Trophoblast cell (in vitro differentiated cells and primary cell): Measurements from ENCODE around the gene CP.

Experiments used
- DNase-seq, 2 donors: peaks; one replicate each; pipeline ENCODE4 v3.0.0-alpha.2; 2016
- H2AFZ ChIP-seq: 2 replicates; pipeline ENCODE4 v1.6.1; 2013; ENCODE audit warnings: low read length, moderate library complexity, mild to moderate bottlenecking; ENCODE audit not compliant: insufficient read depth, poor library complexity
- H2AK5ac ChIP-seq: 2 replicates; pipeline ENCODE4 v1.6.1; 2013; ENCODE audit warnings: mild to moderate bottlenecking, low read length
- H2BK120ac ChIP-seq: 2 replicates; pipeline ENCODE4 v1.6.1; 2013; ENCODE audit warnings: low read length, mild to moderate bottlenecking, moderate library complexity; ENCODE audit not compliant: insufficient read depth, poor library complexity
- H2BK12ac ChIP-seq: 2 replicates; pipeline ENCODE4 v1.6.1; 2013; ENCODE audit warnings: mild to moderate bottlenecking, low read length, moderate library complexity
- H2BK5ac ChIP-seq: 2 replicates; pipeline ENCODE4 v1.6.1; 2013; ENCODE audit warnings: low read length, low read depth, moderate library complexity, mild to moderate bottlenecking; ENCODE audit not compliant: poor library complexity
- H3K14ac ChIP-seq: 2 replicates; pipeline ENCODE4 v1.6.1; 2013; ENCODE audit warnings: mild to moderate bottlenecking, low read length
- H3K18ac ChIP-seq: 2 replicates; pipeline ENCODE4 v1.6.1; 2013; ENCODE audit warnings: mild to moderate bottlenecking, low read length
- H3K23ac ChIP-seq: 2 replicates; pipeline ENCODE4 v1.6.1; 2013; ENCODE audit warnings: low read length
- H3K27ac ChIP-seq: 2 replicates; pipeline ENCODE4 v1.5.1; 2013; ENCODE audit warnings: low read depth, mild to moderate bottlenecking, inconsistent platforms, low read length, moderate library complexity
- H3K27me3 ChIP-seq: 2 replicates; pipeline ENCODE4 v1.6.1; 2013; ENCODE audit warnings: inconsistent platforms, mild to moderate bottlenecking, low read length, moderate library complexity; ENCODE audit not compliant: insufficient read depth
- H3K36me3 ChIP-seq, 2 experiments: 1 replicate in 1 of 2; 2 replicates in 1 of 2; pipeline ENCODE4 v1.6.1; 2013; ENCODE audit warnings: low read length in 2 of 2, mild to moderate bottlenecking in 2 of 2, moderate library complexity in 1 of 2; ENCODE audit not compliant: insufficient read depth in 2 of 2, control insufficient read depth in 1 of 2
- H3K4ac ChIP-seq: 2 replicates; pipeline ENCODE4 v1.6.1; 2013; ENCODE audit warnings: low read depth, mild to moderate bottlenecking, low read length, moderate library complexity
- H3K4me1 ChIP-seq, 2 experiments: 1 replicate in 1 of 2; 2 replicates in 1 of 2; pipeline ENCODE4 v1.6.1; 2013; ENCODE audit warnings: low read length in 2 of 2, mild to moderate bottlenecking in 2 of 2, moderate library complexity in 1 of 2; ENCODE audit not compliant: insufficient read depth in 2 of 2, control insufficient read depth in 1 of 2
- H3K4me2 ChIP-seq: 2 replicates; pipeline ENCODE4 v1.6.1; 2013; ENCODE audit warnings: inconsistent platforms, mild to moderate bottlenecking, low read length, moderate library complexity
- H3K4me3 ChIP-seq: 2 replicates; pipeline ENCODE4 v1.5.1; 2013; ENCODE audit warnings: mild to moderate bottlenecking, low read depth, low read length, inconsistent platforms
- H3K79me1 ChIP-seq: one replicate; pipeline ENCODE4 v1.6.1; 2013; ENCODE audit warnings: low read length
- H3K79me2 ChIP-seq: 2 replicates; pipeline ENCODE4 v1.6.1; 2013; ENCODE audit warnings: low read length, mild to moderate bottlenecking; ENCODE audit not compliant: control insufficient read depth, insufficient read depth, poor library complexity
- H3K9ac ChIP-seq: 2 replicates; pipeline ENCODE4 v1.6.1; 2013; ENCODE audit warnings: mild to moderate bottlenecking, low read length
- H3K9me3 ChIP-seq: 2 replicates; pipeline ENCODE4 v1.6.1; 2013; ENCODE audit warnings: low read depth, mild to moderate bottlenecking, control low read depth, inconsistent platforms, low read length; ENCODE audit not compliant: insufficient read depth
- H4K12ac ChIP-seq: 2 replicates; pipeline ENCODE4 v1.6.1; 2013; ENCODE audit warnings: low read depth, mild to moderate bottlenecking, low read length, moderate library complexity
- H4K8ac ChIP-seq: 2 replicates; pipeline ENCODE4 v1.6.1; 2013; ENCODE audit warnings: low read depth, mild to moderate bottlenecking, low read length, moderate library complexity
- H4K91ac ChIP-seq: one replicate; pipeline ENCODE4 v1.6.1; 2013; ENCODE audit warnings: low read depth, mild to moderate bottlenecking, low read length, moderate library complexity
- WGBS: extraction: QIAGEN DNeasy Blood & Tissue Kit; methylation state at CpG from one replicate; pipeline ENCODE4 v1.1.7; 2013; ENCODE audit warnings: missing lambda C conversion rate; ENCODE audit not compliant: insufficient read length, insufficient coverage; ENCODE audit errors: extremely low coverage; 5-methylcytosine and 5-hydroxymethylcytosine counted together

Gene CP

DNA sequence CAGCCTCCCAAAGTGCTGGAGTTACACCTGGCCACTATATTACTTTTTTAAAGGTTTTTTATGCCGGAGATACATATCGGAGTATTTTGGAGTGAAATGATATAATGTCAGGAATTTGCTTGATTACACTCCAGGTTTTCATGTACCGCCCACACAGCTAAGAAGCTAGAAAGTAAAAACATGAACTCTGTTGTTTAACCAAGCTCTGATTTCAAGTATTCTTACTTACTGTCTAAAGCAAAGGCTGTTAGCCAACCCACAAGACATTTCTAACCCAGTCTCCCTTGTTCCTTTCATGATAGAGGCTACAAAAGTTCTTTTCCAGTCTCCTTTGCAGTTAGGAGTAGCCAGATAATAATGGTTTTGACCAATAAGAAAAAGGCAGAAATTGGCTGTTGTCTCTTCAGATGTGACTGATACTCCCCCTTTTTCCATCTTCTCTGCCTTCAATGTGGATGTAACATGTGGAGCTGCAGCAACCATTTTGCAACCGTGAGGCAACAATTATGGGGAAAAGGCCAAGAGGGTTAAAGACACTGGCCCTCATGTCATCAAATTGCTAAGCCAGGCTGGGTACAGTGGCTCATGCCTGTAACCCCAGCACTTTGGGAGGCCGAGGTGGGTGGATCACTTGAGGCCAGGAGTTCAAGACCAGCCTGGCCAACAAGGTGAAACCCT, 6.1 kb upstream of the CP start:
- Histone ChIP-seq H4K8ac (peak overlapping the region; percentile 19), H4K91ac (peak overlapping the region; percentile 37), H3K27ac (no peak overlapping the region), H3K18ac (no peak overlapping the region), H3K79me2 (no peaks in the 10 kb centered on the region), H2BK120ac (no peak overlapping the region), H3K79me1 (peaks cover 10% of the 10 kb centered on the region), H3K4ac (no peak overlapping the region), H3K36me3 (no peaks in the 10 kb centered on the region), H2AK5ac (peak overlapping the region; percentile 54), H4K12ac (no peak overlapping the region), H3K4me3 (no peak overlapping the region), H2BK12ac (peak overlapping the region; percentile 64), H2AFZ (no peak overlapping the region), H2BK5ac (no peak overlapping the region), H3K9ac (no peak overlapping the region), H3K4me1 (peaks cover 8% of the 10 kb centered on the region in 2 experiments), H3K27me3 (no peaks in the 10 kb centered on the region), H3K14ac (no peak overlapping the region), H3K23ac (no peak overlapping the region), H3K4me2 (no peak overlapping the region), H3K9me3 (no peaks in the 10 kb centered on the region)
- no CpG with 5 or more reads among the region's 5 CpGs for WGBS
- no peak for DNase-seq

DNA sequence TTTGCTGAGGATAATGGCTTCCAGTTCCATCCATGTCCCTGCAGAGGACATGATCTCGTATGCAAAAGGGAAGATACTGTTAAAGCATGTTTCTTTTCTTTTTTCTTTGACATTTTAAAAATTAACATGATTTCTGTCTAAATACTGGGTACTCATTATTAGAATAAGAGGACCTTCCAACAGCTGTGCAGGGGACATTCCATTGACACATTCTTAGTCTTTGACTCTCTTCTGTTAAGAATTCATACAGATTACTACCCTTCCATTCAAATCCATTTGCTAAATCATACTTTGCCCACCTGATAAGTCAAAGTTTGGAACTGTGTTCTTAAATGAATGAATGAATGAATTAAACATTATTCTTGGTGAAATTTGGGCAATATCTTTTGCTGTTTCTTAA, 5.1 kb upstream of the CP start:
- no peak overlapping the region for H2AK5ac ChIP-seq
- no peaks in the 10 kb centered on the region for H3K79me2 ChIP-seq
- no peak overlapping the region for H3K4me3 ChIP-seq
- no peaks in the 10 kb centered on the region for H3K9me3 ChIP-seq
- H3K79me1 ChIP-seq: peaks cover 10% of the 10 kb centered on the region
- H4K8ac ChIP-seq: no peak overlapping the region
- H2AFZ ChIP-seq: no peak overlapping the region
- no peak overlapping the region for H2BK120ac ChIP-seq
- H3K36me3 ChIP-seq: no peaks in the 10 kb centered on the region
- no peak overlapping the region for H3K4me2 ChIP-seq
- no peak overlapping the region for H3K18ac ChIP-seq
- WGBS: no CpG with 5 or more reads among the region's 1 CpG
- no peak overlapping the region for H3K4ac ChIP-seq
- no peak overlapping the region for H2BK12ac ChIP-seq
- no peak overlapping the region for H3K27ac ChIP-seq
- H3K14ac ChIP-seq: no peak overlapping the region
- peak overlapping the region; percentile 24 for H4K91ac ChIP-seq
- H3K23ac ChIP-seq: no peak overlapping the region
- H3K9ac ChIP-seq: no peak overlapping the region
- no peak overlapping the region for H4K12ac ChIP-seq
- no peak for DNase-seq
- peaks cover 6 to 8% of the 10 kb centered on the region in 2 experiments for H3K4me1 ChIP-seq
- no peak overlapping the region for H2BK5ac ChIP-seq
- H3K27me3 ChIP-seq: no peaks in the 10 kb centered on the region

DNA sequence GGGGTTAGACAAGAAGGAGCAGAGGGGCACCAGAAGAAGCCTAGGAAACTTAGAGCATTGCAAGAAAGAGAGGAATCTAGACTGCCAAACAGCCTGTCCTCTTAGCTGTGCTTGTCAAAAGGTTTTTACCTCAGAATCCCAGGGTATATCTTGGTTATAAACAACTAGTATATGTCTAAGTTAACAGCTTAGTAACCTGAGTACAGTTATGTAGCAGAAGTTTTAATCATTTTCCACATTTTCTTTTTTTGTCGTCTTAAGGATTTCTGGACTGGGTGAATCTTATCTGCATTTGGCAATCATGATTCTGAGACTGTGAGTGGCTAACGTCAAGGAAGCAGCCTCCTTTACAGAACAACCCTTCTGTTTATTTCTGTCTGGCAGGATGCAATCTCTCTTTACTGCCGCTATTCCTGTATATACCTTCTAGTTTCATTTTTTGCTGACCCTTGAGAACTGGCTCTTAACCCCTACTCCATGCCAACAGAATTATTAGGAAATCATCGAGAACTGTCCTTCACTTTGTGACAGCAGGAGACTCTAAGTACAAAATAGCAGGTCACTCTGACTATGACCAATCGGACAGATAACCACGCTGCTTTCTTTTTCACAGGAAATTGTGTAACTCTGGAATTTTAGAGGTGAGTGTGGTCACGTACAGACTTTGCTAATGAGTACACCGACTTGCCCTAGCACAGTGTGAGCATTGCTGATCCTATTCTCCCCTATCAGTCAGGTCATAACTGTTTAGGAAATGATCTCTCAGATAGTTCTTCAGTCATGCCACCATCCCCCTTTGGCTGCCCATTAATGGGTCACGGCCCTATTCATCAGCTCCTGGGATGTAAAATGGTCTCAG, 3.3 kb upstream of the CP start:
- H3K79me1 ChIP-seq: peaks cover 7% of the 10 kb centered on the region
- WGBS: no CpG with 5 or more reads among the region's 9 CpGs

DNA sequence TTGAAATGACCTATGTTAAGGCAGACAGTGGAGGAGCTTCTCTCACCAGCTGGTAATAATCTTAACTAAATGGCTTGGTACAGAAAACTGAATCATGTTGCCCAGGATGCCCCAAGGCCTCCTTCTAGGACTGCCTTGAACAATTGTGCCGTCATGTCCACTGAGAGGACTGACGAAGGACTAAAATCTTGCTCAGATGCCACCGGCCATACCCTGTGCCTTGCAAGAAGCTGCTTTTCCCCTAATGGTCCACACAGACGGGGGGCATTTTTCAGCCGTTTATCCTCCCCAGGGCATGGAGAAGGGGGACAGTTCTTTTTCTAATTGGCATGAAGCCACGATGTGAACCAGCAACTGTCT, 1.8 kb upstream of the CP start:
- no peaks in the 10 kb centered on the region for H3K27me3 ChIP-seq
- H3K79me2 ChIP-seq: no peaks in the 10 kb centered on the region
- H3K4me3 ChIP-seq: no peak overlapping the region
- H2BK12ac ChIP-seq: peak overlapping the region; percentile 84
- no peaks in the 10 kb centered on the region for H3K36me3 ChIP-seq
- H3K14ac ChIP-seq: no peak overlapping the region
- peak overlapping the region; percentile 25 for H3K18ac ChIP-seq
- H3K9me3 ChIP-seq: no peaks in the 10 kb centered on the region
- H4K91ac ChIP-seq: peak overlapping the region; percentile 66
- no peak for DNase-seq
- H3K4me2 ChIP-seq: no peak overlapping the region
- H3K4ac ChIP-seq: peak overlapping the region; percentile 58
- peaks cover 7% of the 10 kb centered on the region for H3K79me1 ChIP-seq
- H3K23ac ChIP-seq: no peak overlapping the region
- H3K4me1 ChIP-seq: peaks cover 3 to 8% of the 10 kb centered on the region in 2 experiments
- no peak overlapping the region for H2BK5ac ChIP-seq
- H3K9ac ChIP-seq: no peak overlapping the region
- no peak overlapping the region for H2AFZ ChIP-seq
- no peak overlapping the region for H4K8ac ChIP-seq
- no peak overlapping the region for H4K12ac ChIP-seq
- peak overlapping the region; percentile 92 for H2AK5ac ChIP-seq
- no CpG with 5 or more reads among the region's 6 CpGs for WGBS
- no peak overlapping the region for H3K27ac ChIP-seq
- H2BK120ac ChIP-seq: peak overlapping the region; percentile 53

More for the DNA sequence above, 3.3 kb upstream of the CP start:
- no peaks in the 10 kb centered on the region for H3K36me3 ChIP-seq
- no peak overlapping the region for H3K18ac ChIP-seq
- H3K23ac ChIP-seq: no peak overlapping the region
- H3K4me1 ChIP-seq: peaks cover 3 to 8% of the 10 kb centered on the region in 2 experiments
- H2BK12ac ChIP-seq: no peak overlapping the region
- H3K27ac ChIP-seq: peak overlapping the region; percentile 75
- no peak overlapping the region for H2AFZ ChIP-seq
- peak; percentile 75 to 96 for DNase-seq
- no peak overlapping the region for H3K14ac ChIP-seq
- peak overlapping the region; percentile 42 for H2BK5ac ChIP-seq
- no peak overlapping the region for H4K8ac ChIP-seq
- no peak overlapping the region for H3K9ac ChIP-seq
- H3K27me3 ChIP-seq: no peaks in the 10 kb centered on the region
- no peak overlapping the region for H4K12ac ChIP-seq
- no peak overlapping the region for H3K4me3 ChIP-seq
- H3K4me2 ChIP-seq: peak overlapping the region; percentile 48
- no peak overlapping the region for H2AK5ac ChIP-seq
- H3K79me2 ChIP-seq: no peaks in the 10 kb centered on the region
- H3K9me3 ChIP-seq: no peaks in the 10 kb centered on the region
- peak overlapping the region; percentile 30 for H4K91ac ChIP-seq
- H2BK120ac ChIP-seq: no peak overlapping the region
- H3K4ac ChIP-seq: no peak overlapping the region
